Stimulated activated CD4-positive, alpha-beta T cell treated with anti-CD3 and anti-CD28 coated beads, Interleukin-15, amount 100 ng/mL, for 48 hours (primary cell): ENCODE measurements around the gene TSTD1.
"Not testable (repeated sequence)": the region's sequence is repeated elsewhere in the genome, so short reads cannot be mapped to it uniquely, and the experiment has no call there.

Experiments used
- DNase-seq, 2 donors: peaks; one replicate each; pipeline ENCODE4 v3.0.0-alpha.2; 2020; ENCODE audit warnings: low read depth in 2 of 2

TSTD1 gene

DNA sequence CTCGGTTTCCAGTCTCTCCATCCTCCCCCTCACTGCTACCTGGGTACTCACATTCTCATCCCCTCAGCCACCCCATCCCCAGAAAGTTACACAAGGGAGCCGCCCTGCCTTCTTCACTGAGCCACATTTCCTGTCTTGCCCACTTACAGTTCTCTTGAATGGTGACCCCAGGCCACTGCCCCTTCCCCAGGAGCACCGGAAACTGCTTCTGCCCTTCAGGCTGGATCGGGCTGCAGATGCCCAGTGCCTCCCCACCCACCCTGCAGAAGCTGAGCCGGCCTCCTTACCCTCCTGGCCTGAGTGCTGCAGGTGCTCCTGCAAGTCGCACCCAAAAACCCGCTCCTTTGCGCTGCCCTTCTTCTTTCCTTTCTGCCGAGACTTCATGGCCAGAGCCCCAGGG is 30.5 kb upstream of the TSTD1 start:
- no peak for DNase-seq

DNA sequence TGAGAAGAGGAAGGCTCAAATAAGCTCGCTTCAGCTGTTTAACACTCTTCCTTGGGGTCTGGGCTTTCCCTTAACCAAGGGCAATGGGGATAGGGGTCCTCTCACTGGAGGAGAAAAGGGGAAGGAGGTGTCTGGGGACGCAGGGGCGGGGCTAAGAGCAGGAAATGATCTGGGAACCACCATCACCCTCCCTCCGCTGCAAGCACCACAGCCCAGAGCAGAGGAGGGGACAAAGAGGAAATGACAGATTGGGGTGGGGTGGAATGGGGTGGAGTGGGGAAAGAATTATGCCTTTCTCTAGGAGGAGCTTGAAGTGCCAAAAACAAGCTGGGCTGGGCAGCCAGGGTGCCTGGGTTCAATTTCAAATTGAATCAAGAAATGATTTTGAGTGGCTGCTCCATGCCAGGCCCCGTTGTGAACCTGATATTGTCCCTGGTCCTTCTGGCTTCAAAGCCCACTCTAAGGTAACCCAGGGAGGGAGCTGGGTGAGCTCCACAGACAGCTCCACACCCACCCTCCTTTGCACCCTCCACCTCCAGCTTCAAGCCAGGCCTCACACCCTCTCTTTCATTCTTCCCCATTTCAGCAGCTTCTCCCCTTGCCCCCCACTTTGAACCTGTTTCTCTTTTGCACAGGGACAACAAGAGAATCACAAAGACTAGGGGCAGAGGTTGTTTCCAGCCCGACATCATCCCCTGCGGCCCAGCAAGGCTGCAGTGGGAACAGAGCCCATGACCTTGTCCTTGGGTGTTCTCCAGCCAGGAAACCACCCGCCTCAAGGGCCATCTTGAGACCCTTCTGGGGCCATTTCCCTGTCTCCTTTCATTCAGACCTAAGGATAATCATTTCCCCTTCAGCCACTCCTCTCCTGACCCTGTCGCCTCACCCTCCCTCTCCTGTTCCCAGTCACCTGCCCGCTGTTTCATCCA is 29.8 kb upstream of the TSTD1 start:
- peak; percentile 66 to 74 for DNase-seq

DNA sequence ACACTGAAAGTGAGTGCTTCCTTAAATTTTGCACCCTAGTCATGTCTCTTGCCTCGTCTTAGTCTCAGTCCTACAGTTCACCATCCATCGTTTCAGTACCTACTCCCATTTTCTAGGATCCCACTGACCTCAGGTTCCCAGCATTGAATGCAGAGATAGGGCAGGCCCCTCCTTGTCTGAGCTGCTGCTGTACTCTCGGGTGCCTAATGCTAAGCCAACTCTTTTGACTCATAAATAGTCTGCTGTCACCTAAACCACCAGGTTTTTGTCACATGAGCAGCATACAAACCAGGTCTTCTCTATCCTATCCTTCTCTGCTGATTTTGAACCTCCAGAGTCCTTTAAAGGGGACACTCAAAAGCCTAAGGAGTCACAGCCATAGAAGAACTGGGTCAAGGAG is 27.9 kb upstream of the TSTD1 start:
- peak in 1 of 2 donors; percentile 20 for DNase-seq

DNA sequence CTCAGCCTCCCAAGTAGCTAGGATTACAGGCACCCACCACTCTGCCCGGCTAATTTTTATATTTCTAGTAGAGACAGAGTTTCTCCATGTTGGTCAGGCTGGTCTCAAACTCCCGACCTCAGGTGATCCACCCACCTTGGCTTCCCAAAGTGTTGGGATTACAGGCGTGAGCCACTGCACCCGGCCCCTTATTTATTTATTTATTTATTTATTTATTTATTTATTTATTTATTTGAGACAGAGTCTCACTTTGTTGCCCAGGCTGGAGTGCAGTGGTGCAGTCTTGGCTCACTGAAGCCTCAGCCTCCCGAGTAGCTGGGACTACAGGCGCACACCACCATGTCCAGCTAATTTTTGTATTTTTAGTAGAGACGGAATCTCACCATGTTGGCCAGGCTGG is 26.9 kb upstream of the TSTD1 start:
- not testable (repeated sequence) for DNase-seq

DNA sequence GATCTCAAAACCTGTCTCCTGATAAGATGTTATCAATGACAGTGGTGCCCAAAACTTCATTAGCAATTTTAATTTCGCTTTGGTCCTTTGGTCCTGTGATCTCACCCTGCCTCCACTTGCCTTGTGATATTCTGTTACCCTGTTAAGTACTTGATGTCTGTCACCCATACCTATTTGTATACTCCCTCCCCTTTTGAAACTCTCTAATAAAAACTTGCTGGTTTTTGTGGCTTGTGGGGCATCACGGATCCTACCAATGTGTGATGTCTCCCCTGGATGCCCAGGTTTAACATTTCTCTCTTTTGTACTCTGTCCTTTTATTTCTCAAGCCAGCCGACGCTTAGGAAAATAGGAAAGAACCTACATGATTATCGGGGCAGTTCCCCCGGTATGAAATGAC is 25.2 kb upstream of the TSTD1 start:
- not testable (repeated sequence) for DNase-seq

DNA sequence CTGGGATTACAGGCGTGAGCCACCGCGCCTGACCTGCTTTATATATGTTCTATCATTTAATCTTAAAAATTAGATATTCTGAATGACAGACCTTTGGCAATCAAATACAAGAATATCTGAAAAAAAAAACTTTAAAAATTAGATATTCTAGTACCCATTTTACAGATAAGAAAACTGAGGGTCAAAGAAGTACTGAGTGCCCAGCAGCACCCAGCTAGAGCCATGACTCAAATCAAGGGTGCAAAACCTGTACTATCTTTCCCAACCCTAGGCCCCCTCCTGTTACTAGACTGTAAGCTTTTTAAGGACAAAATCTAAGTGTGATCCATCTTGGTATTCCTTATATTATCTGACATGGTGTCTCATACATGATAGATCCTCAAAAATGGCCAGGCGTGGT is 22.7 kb upstream of the TSTD1 start:
- DNase-seq, result no peak

DNA sequence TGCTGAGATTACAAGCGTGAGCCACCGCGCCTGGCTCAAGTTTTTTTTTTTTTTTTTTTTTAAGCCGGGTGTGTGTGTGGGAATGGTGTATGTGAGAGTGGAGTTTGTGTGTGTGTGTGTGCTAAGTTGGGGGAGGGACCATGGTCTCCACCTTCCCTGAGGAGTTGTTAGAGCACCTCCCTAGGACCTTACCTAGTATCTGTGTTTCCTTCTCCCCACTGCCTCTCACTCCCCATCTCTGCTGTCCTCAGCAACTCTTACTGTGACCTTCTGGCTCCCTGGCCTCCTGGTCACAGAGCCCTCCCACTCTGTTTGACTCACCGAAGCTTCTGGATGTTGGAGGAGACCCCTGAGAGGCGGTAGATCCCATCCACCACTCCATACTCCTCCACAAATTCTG is 20.5 kb upstream of the TSTD1 start:
- DNase-seq, result no peak

DNA sequence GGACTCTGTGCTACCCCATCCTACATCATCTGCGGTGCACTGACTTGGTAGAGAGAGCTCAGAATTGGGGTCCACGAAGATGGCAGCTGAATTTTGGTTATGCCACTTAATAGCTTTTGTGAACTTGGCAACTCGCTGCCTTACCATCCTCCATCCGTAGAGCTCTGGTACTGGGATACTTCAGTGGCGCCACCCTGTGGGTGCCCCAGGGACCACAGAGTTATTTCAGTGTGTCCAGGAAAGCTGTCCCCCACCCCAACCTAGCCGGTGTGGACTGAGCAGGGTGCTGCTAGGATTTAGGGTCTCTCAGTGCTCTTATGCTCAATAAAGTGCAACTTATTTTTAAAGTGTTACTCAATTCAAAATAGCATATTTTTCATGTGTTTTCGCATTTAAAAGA is 16.0 kb upstream of the TSTD1 start:
- DNase-seq, result no peak

DNA sequence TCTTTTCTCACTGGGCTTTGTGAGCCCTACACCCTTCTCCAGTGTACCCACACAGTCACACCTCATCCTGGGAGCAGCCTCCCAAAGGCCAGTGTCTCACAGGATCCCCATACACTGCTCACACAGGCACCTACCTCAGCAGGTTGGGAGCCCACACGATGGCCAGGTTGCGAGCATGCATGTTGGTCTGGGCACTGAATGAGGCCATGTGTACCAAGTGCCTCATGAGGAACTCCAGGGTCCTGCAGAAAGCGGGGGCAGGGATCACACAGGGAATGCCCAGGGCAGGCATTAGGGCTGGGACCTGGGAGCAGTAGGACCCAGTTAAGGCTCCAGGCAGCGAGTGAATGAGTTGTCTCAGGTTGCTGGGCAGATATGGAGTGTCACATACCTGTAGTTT is 15.5 kb upstream of the TSTD1 start:
- no peak for DNase-seq

DNA sequence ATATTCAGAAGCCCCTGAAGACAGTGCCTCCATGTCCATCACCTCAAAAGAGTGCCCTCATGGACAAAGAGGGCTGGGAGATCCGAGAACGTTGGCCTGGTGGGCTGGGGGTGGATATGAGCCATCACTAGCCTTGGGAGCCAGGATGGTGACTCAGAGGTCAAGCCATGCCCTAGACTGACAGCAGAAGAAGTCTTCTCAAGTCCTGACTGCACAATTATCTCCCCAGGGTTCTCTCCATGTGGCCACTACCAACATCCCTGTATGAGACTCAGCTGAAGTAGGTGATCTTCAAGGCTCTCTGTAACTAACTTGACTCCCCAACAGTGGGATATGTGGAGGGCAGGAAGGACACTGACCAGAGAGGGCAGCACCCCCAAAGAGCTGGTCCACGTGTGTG is 14.1 kb upstream of the TSTD1 start:
- DNase-seq, result no peak

DNA sequence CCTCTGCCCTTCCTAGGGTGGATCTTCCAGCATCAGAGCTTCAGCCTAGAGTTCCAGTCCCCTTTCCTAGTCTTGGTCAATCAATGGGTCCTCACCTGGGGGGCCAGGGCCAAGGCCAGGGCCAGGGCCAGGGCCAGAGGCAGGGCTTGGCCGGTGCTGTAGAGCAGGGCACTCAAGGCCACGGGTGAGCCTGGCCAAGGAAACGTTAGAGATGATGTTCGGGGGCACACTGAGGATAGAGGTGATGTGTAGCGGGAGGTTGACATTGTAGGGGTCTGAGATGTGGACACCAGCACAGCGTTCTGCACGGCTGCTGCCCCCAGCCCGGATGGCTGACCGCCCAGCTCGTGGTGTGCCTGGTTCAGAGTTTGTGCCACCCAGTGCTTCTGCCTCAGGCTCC is 12.5 kb upstream of the TSTD1 start:
- DNase-seq, result no peak

DNA sequence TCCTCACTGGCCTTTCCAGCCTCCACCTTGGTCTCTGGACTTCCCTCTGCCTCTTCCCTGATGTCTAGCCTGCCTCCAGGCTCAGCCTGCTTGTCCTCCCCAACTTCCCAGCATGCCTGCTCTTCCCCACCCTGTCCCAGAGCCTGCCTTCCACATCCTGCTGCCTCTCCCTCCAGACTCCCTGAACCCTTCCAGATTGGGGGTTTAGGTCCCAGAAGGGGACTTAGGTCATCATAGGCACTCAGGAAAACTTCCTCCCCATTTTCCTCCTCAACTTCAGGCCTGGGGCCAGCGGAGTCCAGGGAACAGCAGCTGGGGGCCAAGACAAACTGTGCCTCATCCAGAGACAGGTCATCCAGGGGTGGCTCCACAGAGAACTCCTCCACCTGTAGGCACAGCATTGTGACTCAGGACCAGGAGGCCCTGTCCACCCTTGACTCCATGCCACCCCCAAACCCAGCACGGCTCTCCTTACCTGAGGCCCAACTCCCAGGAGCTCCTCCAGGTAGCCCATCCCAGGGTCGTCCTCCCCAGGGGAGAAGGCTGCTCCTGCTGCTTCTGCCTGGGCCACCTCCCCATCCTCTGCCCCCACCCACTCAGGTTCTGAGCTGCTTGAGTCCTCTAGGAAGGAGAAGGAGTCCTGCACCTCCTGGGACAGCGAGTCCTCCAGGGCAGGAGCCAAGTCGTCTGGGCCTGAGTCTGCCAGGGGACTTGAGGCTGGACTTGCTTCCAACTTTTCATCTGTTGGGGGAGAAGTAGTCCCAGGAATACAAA is 10.4 kb upstream of the TSTD1 start:
- DNase-seq, result no peak

DNA sequence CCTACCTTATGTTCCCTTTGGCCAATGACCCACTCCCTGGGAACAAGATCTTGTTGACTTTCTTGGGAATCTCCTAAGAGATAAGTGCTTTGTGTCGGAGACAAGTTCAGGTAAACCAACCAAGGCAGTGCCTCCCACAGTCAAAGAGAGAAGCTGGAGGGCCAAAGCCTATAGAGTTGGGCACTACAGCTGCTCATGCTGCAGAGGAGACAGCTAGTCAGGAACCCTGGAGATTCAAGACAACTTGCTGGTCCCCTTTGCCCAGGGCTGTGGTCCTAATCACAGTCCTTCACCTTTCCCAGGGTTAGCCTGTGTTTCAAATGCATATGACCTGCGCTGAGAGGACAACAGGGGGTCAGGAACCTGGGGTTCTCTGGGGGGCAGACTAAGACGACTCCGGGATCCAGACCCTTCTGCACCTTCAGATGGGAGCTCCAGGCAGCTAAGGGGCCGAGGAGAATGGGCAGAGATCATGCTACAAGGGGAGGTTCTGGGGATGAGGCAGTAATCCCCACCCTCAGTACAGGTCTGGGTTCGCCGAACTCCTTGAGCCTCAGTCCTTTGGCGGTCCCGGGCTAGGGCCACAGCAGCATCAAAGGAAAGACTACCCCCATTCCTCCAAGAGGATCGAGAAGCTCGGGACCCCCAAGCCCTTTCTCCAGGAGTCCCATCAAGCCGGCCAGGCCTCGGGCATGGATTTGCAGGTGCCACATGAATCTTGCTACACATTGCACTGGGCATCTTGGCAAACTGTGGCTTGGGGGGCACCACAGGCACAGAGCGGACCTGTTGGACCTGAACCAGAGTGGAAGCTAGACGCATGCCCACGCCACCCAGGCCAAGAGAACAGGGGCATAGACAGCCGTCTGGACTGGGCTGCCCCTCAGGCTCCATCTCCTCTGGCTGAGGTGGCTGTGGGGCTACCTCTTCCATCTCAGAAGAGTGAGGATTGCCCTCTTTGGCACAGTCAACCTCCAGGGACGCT is 9.0 kb upstream of the TSTD1 start:
- DNase-seq, result no peak

DNA sequence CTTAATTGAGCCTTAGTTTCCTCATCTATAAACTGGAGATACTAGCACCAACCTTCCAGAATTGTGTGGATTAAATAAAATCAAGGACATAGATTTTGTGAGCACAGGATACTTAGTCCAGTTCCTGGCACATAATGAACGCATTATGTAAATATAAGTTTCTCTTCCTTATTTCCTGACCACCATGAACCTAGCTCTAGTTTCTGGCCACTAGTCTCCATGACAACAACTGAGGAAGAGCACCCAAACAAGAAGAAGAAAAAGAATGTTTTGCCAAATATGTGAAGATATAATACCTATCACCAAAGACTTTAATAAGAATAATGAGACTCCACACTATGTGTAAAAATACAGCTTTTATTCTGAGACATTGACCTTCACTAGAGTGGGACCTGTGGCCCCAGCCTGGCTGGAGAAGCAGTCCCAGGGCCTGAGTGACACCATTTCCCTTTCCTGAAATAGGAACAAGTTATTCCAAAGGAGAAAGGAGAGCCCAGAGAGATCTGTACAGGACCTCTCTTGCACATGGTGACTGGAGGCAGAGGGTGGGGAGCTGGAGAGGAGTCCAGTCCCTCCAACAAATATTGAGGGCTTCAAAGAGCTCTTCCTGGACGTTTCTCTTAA is 8.0 kb upstream of the TSTD1 start:
- DNase-seq, result no peak

DNA sequence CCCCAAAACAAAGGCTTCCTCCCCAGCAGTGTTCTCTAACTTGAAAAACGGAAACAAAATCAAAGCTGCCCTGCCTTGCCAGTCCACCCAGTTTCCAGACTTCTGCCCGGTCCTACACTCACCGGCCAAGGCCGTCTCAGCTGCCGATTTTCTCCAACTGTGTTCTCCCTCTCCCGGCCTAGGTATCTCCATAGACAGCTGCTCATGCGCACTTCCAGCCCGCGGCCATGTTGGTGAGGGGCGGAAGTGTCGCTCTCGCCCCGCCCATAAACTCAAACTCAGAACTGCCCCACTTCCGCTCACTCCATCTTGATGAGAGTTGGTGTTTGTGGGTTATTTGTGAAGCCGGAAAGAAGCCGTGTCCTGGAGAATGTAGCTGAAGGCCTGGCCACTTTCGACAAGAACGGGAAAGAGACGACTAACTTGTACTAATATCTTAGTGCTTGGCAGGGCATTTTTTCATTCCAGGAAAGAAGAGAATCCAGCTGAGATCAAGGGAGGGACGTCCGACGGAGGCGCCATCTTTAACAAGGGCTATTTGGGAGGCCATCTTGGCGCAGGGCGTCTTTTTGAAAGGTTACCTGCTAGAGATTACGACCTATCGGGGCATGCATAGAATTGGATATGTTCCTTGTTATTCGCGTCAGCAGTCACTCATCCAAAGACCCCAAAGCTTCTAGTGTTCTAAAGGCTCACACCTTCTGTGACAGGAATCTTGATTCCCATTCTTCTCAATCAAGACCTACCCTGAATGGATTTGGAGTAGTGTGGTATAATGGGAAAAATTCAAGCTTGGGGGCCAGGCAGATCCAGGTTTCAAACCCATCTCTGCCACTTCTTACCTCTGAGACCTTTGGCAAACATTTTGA is 7.2 kb upstream of the TSTD1 start, which contains the start of gene USF1:
Gene USF1 (minus strand): TSS at position 242 of the 869 bp plus-strand sequence. CDS start 2,702 bp downstream, outside the sequence.
- DNase-seq, result peak; percentile 80 to 89

DNA sequence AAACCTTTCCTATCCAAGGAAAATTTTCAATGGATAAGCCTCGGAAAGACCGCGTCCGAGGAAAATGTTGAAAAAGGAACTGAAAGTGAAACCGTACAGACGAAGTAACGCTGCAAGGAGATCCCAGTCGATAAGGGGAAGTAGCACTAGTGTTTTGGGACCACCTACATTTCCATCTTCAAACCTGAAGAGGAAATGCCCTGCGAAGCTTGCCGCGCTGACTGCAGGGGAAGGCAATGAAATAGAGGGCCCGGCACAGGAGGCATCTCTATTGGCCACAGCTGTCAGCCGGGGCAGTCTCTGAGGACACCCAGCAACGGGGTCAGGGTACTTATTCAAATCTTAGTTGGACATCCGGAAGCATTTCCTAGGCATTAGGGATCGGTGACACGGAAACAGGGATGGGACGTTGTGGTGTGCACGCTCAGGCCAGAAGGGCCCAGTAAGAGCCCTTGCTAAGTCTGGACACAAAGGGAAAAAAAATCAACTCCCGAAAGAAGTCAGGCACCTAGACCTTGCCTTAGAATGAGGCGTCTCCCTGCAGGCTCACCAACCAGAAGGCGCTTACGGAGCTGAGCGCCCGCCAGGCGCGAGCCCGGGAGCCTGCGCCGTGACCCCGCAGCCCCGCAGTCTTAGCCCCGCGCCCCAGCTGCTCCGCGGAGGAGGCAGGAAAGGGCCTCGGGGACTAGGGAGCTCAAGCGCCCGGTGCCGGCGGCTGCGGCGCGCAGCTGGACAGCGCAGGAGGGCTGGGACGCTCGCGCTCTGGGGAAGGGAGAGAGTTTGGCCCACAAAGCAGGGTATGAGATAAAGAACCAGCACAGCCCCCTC is 6.4 kb upstream of the TSTD1 start:
- no peak for DNase-seq

DNA sequence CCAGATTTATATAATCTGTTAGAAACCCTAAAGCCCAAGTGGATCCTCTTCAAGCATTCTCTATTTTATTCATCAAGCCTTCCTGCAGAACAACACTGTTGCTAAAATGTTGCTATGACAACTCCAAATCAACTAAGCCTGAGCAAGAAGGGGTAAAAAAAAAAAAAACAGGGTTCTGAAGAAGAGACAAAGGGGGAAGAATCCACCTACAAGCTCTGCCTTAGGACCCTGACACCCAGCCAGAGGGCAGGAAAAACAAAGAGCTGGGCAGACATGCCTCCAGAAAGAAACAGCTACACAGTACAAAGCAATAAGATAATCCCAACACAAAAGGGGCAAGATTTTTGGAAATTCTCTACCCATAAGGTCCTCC is 5.8 kb upstream of the TSTD1 start:
- DNase-seq, result no peak

DNA sequence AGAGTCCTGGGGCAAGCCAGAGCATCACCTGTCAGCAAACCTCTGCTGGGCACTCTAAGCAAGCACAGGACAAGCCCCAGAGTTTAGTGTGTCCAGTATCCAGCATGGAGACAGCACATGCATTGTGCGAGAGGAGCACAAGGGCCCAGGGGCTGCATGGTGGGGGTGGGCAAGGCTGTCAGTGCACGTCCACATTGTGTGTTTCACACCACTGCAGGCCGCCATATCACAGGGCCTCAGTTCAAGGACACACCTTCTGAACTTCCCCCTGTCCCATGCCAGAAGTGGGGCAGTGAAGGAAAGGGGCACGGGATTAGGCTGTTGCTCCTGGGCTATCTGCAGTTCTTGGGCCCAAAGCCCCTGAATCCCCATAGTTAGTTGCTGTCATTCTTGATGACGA is 782 bp upstream of the TSTD1 start:
- no peak for DNase-seq

DNA sequence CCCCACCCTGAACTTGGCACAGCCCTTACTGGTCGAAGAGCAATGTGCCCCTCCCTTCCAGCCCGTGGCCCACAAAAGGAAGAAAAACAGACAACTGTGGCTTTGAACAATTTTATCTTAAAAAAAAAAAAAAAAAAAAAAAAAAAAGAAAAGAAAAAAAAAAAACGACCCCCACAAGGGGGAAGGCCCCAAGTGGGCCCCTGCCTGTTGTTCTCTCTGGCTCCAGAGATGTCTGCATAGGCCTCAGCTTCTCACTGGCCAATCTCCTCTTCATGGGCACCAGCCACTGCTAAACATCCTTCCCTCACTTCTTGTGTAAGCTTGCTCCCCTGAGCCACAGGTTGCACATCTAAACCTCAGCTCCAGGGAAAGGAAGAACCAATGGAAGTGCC is 386 bp upstream of the TSTD1 start:
- no peak for DNase-seq
